Activated naive CD8-positive, alpha-beta T cell (primary cell): ENCODE results near the gene CABYR.
"Not testable (repeated sequence)": the region's sequence is repeated elsewhere in the genome, so short reads cannot be mapped to it uniquely, and the experiment has no call there.

ENCODE experiments used
- H3K27ac Mint-ChIP-seq: one replicate; pipeline ENCODE4 v1.8.0; 2021; ENCODE audit warnings: mixed read lengths
- H3K27me3 Mint-ChIP-seq: one replicate; pipeline ENCODE4 v1.8.0; 2021; ENCODE audit warnings: mixed read lengths
- H3K36me3 Mint-ChIP-seq: one replicate; pipeline ENCODE4 v1.8.0; 2021; ENCODE audit warnings: mixed read lengths
- H3K4me1 Mint-ChIP-seq: one replicate; pipeline ENCODE4 v1.8.0; 2021; ENCODE audit warnings: low read depth, mixed read lengths
- H3K4me3 Mint-ChIP-seq: one replicate; pipeline ENCODE4 v1.8.0; 2021; ENCODE audit warnings: mild to moderate bottlenecking, mixed read lengths
- H3K9me3 Mint-ChIP-seq: one replicate; pipeline ENCODE4 v1.8.0; 2021; ENCODE audit warnings: low read depth, mixed read lengths

The CABYR gene

GRCh38 chr18:24118750-24119577 is 19.9 kb upstream of the CABYR start:
- Mint-ChIP-seq H3K4me3 (no peak overlapping the region), H3K4me1 (peaks cover 22% of the 10 kb centered on the region), H3K9me3 (no peaks in the 10 kb centered on the region), H3K36me3 (peaks cover 5% of the 10 kb centered on the region), H3K27ac (no peak overlapping the region), H3K27me3 (no peaks in the 10 kb centered on the region)

- H3K27me3 Mint-ChIP-seq = no peaks in the 10 kb centered on the region
- H3K4me3 Mint-ChIP-seq = no peak overlapping the region
- no peaks in the 10 kb centered on the region for H3K9me3 Mint-ChIP-seq
- peaks cover 8% of the 10 kb centered on the region for H3K4me1 Mint-ChIP-seq
- peaks cover 5% of the 10 kb centered on the region for H3K36me3 Mint-ChIP-seq
- H3K27ac Mint-ChIP-seq = peak overlapping the region; percentile 22
Observed at GRCh38 chr18:24120676-24121075, 18.2 kb upstream of the CABYR start.

GRCh38 chr18:24121625-24122024 is 17.2 kb upstream of the CABYR start:
- no peaks in the 10 kb centered on the region for H3K9me3 Mint-ChIP-seq
- H3K27ac Mint-ChIP-seq = no peak overlapping the region
- no peak overlapping the region for H3K4me3 Mint-ChIP-seq
- H3K36me3 Mint-ChIP-seq = peaks cover 5% of the 10 kb centered on the region
- no peaks in the 10 kb centered on the region for H3K27me3 Mint-ChIP-seq
- H3K4me1 Mint-ChIP-seq = peaks cover 5% of the 10 kb centered on the region

GRCh38 chr18:24126155-24126961 is 12.5 kb upstream of the CABYR start:
- Mint-ChIP-seq H3K27ac (peak overlapping the region; percentile 28), H3K36me3 (peaks cover 6% of the 10 kb centered on the region), H3K9me3 (no peaks in the 10 kb centered on the region), H3K27me3 (no peaks in the 10 kb centered on the region), H3K4me3 (no peak overlapping the region), H3K4me1 (no peaks in the 10 kb centered on the region)

- Mint-ChIP-seq H3K36me3 (peaks cover 6% of the 10 kb centered on the region), H3K27me3 (no peaks in the 10 kb centered on the region), H3K9me3 (no peaks in the 10 kb centered on the region), H3K4me3 (no peak overlapping the region), H3K27ac (peak overlapping the region; percentile 37), H3K4me1 (no peaks in the 10 kb centered on the region)
Observed at GRCh38 chr18:24127735-24128134, 11.1 kb upstream of the CABYR start.

GRCh38 chr18:24128700-24129099 is 10.2 kb upstream of the CABYR start:
- Mint-ChIP-seq H3K9me3 (no peaks in the 10 kb centered on the region), H3K4me1 (no peaks in the 10 kb centered on the region), H3K27me3 (no peaks in the 10 kb centered on the region), H3K27ac (no peak overlapping the region), H3K4me3 (no peak overlapping the region), H3K36me3 (peaks cover 6% of the 10 kb centered on the region)

GRCh38 chr18:24130494-24130893 is 8.4 kb upstream of the CABYR start:
- Mint-ChIP-seq H3K27ac (no peak overlapping the region), H3K4me3 (no peak overlapping the region), H3K36me3 (peaks cover 8% of the 10 kb centered on the region), H3K9me3 (no peaks in the 10 kb centered on the region), H3K27me3 (no peaks in the 10 kb centered on the region), H3K4me1 (no peaks in the 10 kb centered on the region)

GRCh38 chr18:24136967-24137373 is 1.9 kb upstream of the CABYR start:
- peaks cover 4% of the 10 kb centered on the region for H3K27me3 Mint-ChIP-seq
- peaks cover 2% of the 10 kb centered on the region for H3K36me3 Mint-ChIP-seq
- H3K9me3 Mint-ChIP-seq = no peaks in the 10 kb centered on the region
- H3K4me1 Mint-ChIP-seq = peaks cover 21% of the 10 kb centered on the region
- H3K4me3 Mint-ChIP-seq = peak overlapping the region; percentile 0
- peak overlapping the region; percentile 59 for H3K27ac Mint-ChIP-seq

GRCh38 chr18:24138409-24138788 is 463 bp upstream of the CABYR start:
- Mint-ChIP-seq H3K4me1 (peaks cover 21% of the 10 kb centered on the region), H3K36me3 (peaks cover 2% of the 10 kb centered on the region), H3K9me3 (no peaks in the 10 kb centered on the region), H3K4me3 (peak overlapping the region; percentile 90), H3K27me3 (peaks cover 7% of the 10 kb centered on the region), H3K27ac (peak overlapping the region; percentile 7)

GRCh38 chr18:24140697-24141096 is 1.8 kb downstream of the CABYR start:
- H3K27ac Mint-ChIP-seq = no peak overlapping the region
- peaks cover 21% of the 10 kb centered on the region for H3K4me1 Mint-ChIP-seq
- H3K27me3 Mint-ChIP-seq = peaks cover 12% of the 10 kb centered on the region
- H3K36me3 Mint-ChIP-seq = no peaks in the 10 kb centered on the region
- H3K4me3 Mint-ChIP-seq = no peak overlapping the region
- no peaks in the 10 kb centered on the region for H3K9me3 Mint-ChIP-seq

GRCh38 chr18:24142376-24142775 is 3.5 kb downstream of the CABYR start:
- Mint-ChIP-seq H3K36me3 (no peaks in the 10 kb centered on the region), H3K4me1 (peaks cover 14% of the 10 kb centered on the region), H3K4me3 (no peak overlapping the region), H3K27me3 (peaks cover 12% of the 10 kb centered on the region), H3K27ac (no peak overlapping the region), H3K9me3 (no peaks in the 10 kb centered on the region)

- H3K27ac Mint-ChIP-seq, H3K36me3 Mint-ChIP-seq, H3K4me1 Mint-ChIP-seq, H3K4me3 Mint-ChIP-seq, H3K9me3 Mint-ChIP-seq, H3K27me3 Mint-ChIP-seq: not testable (repeated sequence)
Observed at GRCh38 chr18:24149591-24149990, 10.7 kb downstream of the CABYR start.

GRCh38 chr18:24153397-24153796 is 14.5 kb downstream of the CABYR start:
- Mint-ChIP-seq H3K9me3 (no peaks in the 10 kb centered on the region), H3K4me1 (no peaks in the 10 kb centered on the region), H3K27ac (no peak overlapping the region), H3K36me3 (no peaks in the 10 kb centered on the region), H3K27me3 (no peaks in the 10 kb centered on the region), H3K4me3 (no peak overlapping the region)

GRCh38 chr18:24157855-24158254 is 19.0 kb downstream of the CABYR start:
- H3K9me3 Mint-ChIP-seq = no peaks in the 10 kb centered on the region
- H3K27me3 Mint-ChIP-seq = no peaks in the 10 kb centered on the region
- H3K4me3 Mint-ChIP-seq = no peak overlapping the region
- no peaks in the 10 kb centered on the region for H3K4me1 Mint-ChIP-seq
- no peaks in the 10 kb centered on the region for H3K36me3 Mint-ChIP-seq
- no peak overlapping the region for H3K27ac Mint-ChIP-seq

- H3K4me3 Mint-ChIP-seq = no peak overlapping the region
- H3K27ac Mint-ChIP-seq = no peak overlapping the region
- H3K27me3 Mint-ChIP-seq = no peaks in the 10 kb centered on the region
- no peaks in the 10 kb centered on the region for H3K9me3 Mint-ChIP-seq
- no peaks in the 10 kb centered on the region for H3K4me1 Mint-ChIP-seq
- peaks cover 5% of the 10 kb centered on the region for H3K36me3 Mint-ChIP-seq
Observed at GRCh38 chr18:24160086-24160485, 21.2 kb downstream of the CABYR start.
